Uterus (tissue), 2 donors: ENCODE data around the gene ABL2.

ENCODE experiments used
- CTCF ChIP-seq, 4 experiments: fragments of 200-600 bp in 2 of 4; fragments of 450-650 bp in 2 of 4; sonication (generic) in 2 of 4; IDR thresholded peaks; one replicate each; pipeline ENCODE4 v1.5.1; 2016 to 2019; ENCODE audit warnings: antibody characterized with exemption in 4 of 4, mild to moderate bottlenecking in 2 of 4, moderate library complexity in 1 of 4
- POLR2A ChIP-seq, 2 donors: fragments of 450-650 bp; IDR thresholded peaks; one replicate each; pipeline ENCODE4 v1.6.1; 2016; ENCODE audit warnings: antibody characterized with exemption in 2 of 2, mild to moderate bottlenecking in 1 of 2, moderate library complexity in 1 of 2

GRCh38 chr1:179183857-179184256, 45.6 kb downstream of the ABL2 start:
- TF ChIP-seq CTCF (IDR thresholded peaks at IDR 0.05) (no peak), POLR2A (IDR thresholded peaks at IDR 0.05) (no peak)
